ENCODE data around the gene MED12L.

MED12L gene

DNA sequence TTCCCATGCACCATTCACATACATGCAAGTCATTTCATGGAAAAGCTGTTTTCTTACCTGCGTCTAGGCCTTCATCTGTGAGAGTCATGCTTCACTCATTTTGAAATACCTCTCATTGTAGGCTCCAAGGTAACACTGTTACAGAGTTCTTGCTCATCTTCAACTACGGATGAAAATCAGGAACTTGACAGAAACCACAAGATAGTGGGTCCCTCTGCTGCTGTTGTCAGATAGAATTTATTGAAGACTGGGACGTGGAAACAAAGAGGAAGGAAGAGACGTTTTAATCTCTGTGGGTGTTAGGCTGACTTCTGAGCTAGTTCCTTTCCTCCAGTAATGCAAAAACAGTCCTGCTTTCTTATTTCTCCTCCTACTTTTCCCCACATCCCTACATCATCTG is 192.8 kb downstream of the MED12L start, which contains the start of gene P2RY14:
Gene P2RY14, minus strand, starts transcription at position 313 of the 400 bp plus-strand sequence. CDS start 64,226 bp downstream, outside the sequence.
- H3K79me2 ChIP-seq (ENCODE audit: insufficient read depth, low read length), result no peaks in the 10 kb centered on the region
- H3K27me3 ChIP-seq (ENCODE audit: insufficient read depth, low read length, poor library complexity, severe bottlenecking), result no peaks in the 10 kb centered on the region
- H4K20me1 ChIP-seq (ENCODE audit: insufficient read depth, low read length, poor library complexity, severe bottlenecking), result no peaks in the 10 kb centered on the region
- H3F3A ChIP-seq (ENCODE audit: low read depth), result no peaks in the 10 kb centered on the region
- H3K4me1 ChIP-seq (ENCODE audit: insufficient read depth, low read length, poor library complexity, severe bottlenecking), result peaks cover 52% of the 10 kb centered on the region
- H3K9me3 ChIP-seq (ENCODE audit: insufficient read depth, low read depth, low read length), result no peaks in the 10 kb centered on the region
- H3K9me2 ChIP-seq (replicated peaks; ENCODE audit: low read depth, low read length), result no peaks in the 10 kb centered on the region
- TF ChIP-seq, protein P1, sequence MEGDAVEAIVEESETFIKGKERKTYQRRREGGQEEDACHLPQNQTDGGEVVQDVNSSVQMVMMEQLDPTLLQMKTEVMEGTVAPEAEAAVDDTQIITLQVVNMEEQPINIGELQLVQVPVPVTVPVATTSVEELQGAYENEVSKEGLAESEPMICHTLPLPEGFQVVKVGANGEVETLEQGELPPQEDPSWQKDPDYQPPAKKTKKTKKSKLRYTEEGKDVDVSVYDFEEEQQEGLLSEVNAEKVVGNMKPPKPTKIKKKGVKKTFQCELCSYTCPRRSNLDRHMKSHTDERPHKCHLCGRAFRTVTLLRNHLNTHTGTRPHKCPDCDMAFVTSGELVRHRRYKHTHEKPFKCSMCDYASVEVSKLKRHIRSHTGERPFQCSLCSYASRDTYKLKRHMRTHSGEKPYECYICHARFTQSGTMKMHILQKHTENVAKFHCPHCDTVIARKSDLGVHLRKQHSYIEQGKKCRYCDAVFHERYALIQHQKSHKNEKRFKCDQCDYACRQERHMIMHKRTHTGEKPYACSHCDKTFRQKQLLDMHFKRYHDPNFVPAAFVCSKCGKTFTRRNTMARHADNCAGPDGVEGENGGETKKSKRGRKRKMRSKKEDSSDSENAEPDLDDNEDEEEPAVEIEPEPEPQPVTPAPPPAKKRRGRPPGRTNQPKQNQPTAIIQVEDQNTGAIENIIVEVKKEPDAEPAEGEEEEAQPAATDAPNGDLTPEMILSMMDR (conservative IDR thresholded peaks at IDR 0.05; ENCODE audit: low read length), result no peak
- TF ChIP-seq EZH2phosphoT487 (IDR thresholded peaks at IDR 0.05; ENCODE audit: borderline replicate concordance), result no peak
- H2AFZ ChIP-seq (ENCODE audit: low read length), result no peak within 1 kb of the TSS
- no peak within 1 kb of the TSS for H3K9ac ChIP-seq (ENCODE audit: low read depth, low read length, poor library complexity, severe bottlenecking)
- peak within 1 kb of the TSS; percentile 30 for H3K4me3 ChIP-seq (ENCODE audit: low read length, poor library complexity, severe bottlenecking)
- H3K4me2 ChIP-seq (ENCODE audit: low read depth, low read length, poor library complexity, severe bottlenecking), result peak within 1 kb of the TSS; percentile 49
- peaks cover 14% of the 10 kb centered on the region; the same call in 1 of the 2 replicates for H3K36me3 ChIP-seq (ENCODE audit: insufficient read depth, low read length)

DNA sequence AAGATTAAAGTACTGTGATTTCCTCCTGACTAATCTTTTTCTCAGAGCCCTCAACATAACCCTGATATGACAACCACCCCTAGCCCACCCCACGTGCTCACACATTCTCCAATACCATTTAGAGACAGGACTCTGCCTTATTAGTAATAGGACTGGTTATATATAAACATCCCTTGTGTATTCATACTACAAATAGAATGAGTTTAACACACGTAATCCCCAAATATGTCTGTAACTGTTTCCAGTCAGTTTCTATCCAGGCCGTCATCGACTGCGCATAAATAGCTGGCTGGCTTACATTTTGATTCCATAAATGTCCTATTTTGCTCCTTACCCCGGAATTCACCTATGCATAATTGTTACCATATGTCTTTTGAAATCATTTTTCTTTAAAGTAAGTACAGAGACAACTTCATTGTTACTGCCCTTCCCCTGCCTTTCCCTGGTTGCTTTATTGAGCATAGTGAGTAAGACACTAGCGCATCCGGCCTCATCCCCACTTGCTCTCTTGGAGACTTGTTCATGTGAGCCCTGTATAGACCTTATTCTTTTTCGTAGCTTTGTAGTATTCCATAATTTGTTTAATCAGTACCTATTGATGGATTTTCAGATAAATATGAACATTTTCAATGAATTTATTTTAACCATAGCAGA is 196.3 kb downstream of the MED12L start:
- H3K36me3 ChIP-seq (ENCODE audit: insufficient read depth, low read length), result peaks cover 14% of the 10 kb centered on the region; the same call in 1 of the 2 replicates
- H3K4me1 ChIP-seq (ENCODE audit: insufficient read depth, low read length, poor library complexity, severe bottlenecking), result peaks cover 32% of the 10 kb centered on the region
- no peaks in the 10 kb centered on the region for H3F3A ChIP-seq (ENCODE audit: low read depth)
- H3K27me3 ChIP-seq (ENCODE audit: insufficient read depth, low read length, poor library complexity, severe bottlenecking), result no peaks in the 10 kb centered on the region
- no peak overlapping the region for H2AFZ ChIP-seq (ENCODE audit: low read length)
- H3K79me2 ChIP-seq (ENCODE audit: insufficient read depth, low read length), result no peaks in the 10 kb centered on the region
- H4K20me1 ChIP-seq (ENCODE audit: insufficient read depth, low read length, poor library complexity, severe bottlenecking), result no peaks in the 10 kb centered on the region
- H3K9ac ChIP-seq (ENCODE audit: low read depth, low read length, poor library complexity, severe bottlenecking), result no peak overlapping the region
- no peak overlapping the region for H3K4me2 ChIP-seq (ENCODE audit: low read depth, low read length, poor library complexity, severe bottlenecking)
- TF ChIP-seq EZH2phosphoT487 (IDR thresholded peaks at IDR 0.05; ENCODE audit: borderline replicate concordance), result no peak
- TF ChIP-seq, protein P1 (conservative IDR thresholded peaks at IDR 0.05; ENCODE audit: low read length), result no peak
- H3K4me3 ChIP-seq (ENCODE audit: low read length, poor library complexity, severe bottlenecking), result no peak overlapping the region
- no peaks in the 10 kb centered on the region for H3K9me3 ChIP-seq (ENCODE audit: insufficient read depth, low read depth, low read length)
- H3K9me2 ChIP-seq (replicated peaks; ENCODE audit: low read depth, low read length), result no peaks in the 10 kb centered on the region

DNA sequence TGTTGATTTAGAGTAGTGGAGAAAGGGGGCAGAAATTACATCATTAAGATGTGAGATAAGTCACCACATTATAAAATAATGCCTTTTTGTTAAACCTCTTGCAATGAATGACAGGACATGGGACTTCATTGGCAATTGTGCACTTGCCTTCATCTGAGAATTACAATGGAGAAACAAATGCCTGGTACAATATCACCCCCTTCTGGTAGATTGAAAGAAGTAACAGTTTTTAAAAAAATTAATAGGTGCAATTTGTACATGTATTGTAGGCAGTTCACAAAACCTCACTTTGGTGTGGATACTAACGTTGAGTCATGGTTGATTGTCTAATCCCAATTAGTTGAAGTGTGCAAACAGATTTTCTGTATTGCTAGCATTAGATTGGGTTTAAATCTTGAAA is 197.5 kb downstream of the MED12L start:
- Histone ChIP-seq H3K4me3 (ENCODE audit: low read length, poor library complexity, severe bottlenecking) (no peak overlapping the region), H4K20me1 (ENCODE audit: insufficient read depth, low read length, poor library complexity, severe bottlenecking) (no peaks in the 10 kb centered on the region), H3F3A (ENCODE audit: low read depth) (no peaks in the 10 kb centered on the region), H2AFZ (ENCODE audit: low read length) (no peak overlapping the region), H3K36me3 (ENCODE audit: insufficient read depth, low read length) (peaks cover 9% of the 10 kb centered on the region; the same call in 1 of the 2 replicates), H3K9ac (ENCODE audit: low read depth, low read length, poor library complexity, severe bottlenecking) (no peak overlapping the region), H3K27me3 (ENCODE audit: insufficient read depth, low read length, poor library complexity, severe bottlenecking) (no peaks in the 10 kb centered on the region), H3K4me2 (ENCODE audit: low read depth, low read length, poor library complexity, severe bottlenecking) (no peak overlapping the region), H3K9me3 (ENCODE audit: insufficient read depth, low read depth, low read length) (no peaks in the 10 kb centered on the region), H3K9me2 (replicated peaks; ENCODE audit: low read depth, low read length) (no peaks in the 10 kb centered on the region), H3K79me2 (ENCODE audit: insufficient read depth, low read length) (no peaks in the 10 kb centered on the region), H3K4me1 (ENCODE audit: insufficient read depth, low read length, poor library complexity, severe bottlenecking) (peaks cover 23% of the 10 kb centered on the region)
- TF ChIP-seq, protein P1 (conservative IDR thresholded peaks at IDR 0.05; ENCODE audit: low read length), result peak; percentile 81
- TF ChIP-seq EZH2phosphoT487 (IDR thresholded peaks at IDR 0.05; ENCODE audit: borderline replicate concordance), result no peak

Measured in Loucy (cell line).